ENCODE data around the gene FAM81A.
A peak's percentile ranks its signal among the peaks of the same experiment; 100 is the strongest.
"Not testable (repeated sequence)": the region's sequence is repeated elsewhere in the genome, so short reads cannot be mapped to it uniquely, and the experiment has no call there.

The FAM81A gene

DNA sequence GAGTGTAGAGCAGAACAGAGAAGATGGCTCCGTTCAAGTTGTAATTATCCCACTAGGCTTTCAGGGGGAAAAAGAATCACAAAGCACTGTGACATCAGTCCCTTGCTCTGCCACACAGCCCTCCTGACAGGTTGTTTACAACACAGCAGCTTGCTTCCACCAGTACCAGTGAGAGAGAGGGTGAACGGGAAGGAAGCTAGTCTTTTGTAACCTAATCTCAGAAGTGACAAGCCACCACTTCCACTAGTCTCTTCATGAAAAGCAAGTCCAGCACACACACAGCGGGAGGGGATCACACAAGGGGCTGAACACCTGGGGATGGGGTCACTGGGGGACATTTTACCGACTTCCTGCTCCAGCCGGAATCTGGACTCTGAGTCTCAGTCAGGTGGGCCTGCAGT is 86.3 kb downstream of the FAM81A start:
- Histone ChIP-seq H3K36me3 (ENCODE audit: control insufficient read depth in 2 of 2, insufficient read depth in 2 of 2, low read length in 2 of 2) (no peaks in the 10 kb centered on the region), H3K27me3 (ENCODE audit: control insufficient read depth in 1 of 2, insufficient read depth in 2 of 2, low read length in 2 of 2) (no peaks in the 10 kb centered on the region), H3K27ac (ENCODE audit: low read length) (no peak overlapping the region), H3K4me3 (ENCODE audit: low read length in 2 of 2) (no peak overlapping the region), H3K4me1 (ENCODE audit: control insufficient read depth, insufficient read depth, low read length) (peaks cover 2% of the 10 kb centered on the region), H3K9me3 (ENCODE audit: control insufficient read depth in 2 of 2, low read length in 2 of 2) (no peaks in the 10 kb centered on the region), H3K9ac (ENCODE audit: low read length in 2 of 2) (no peak overlapping the region)

DNA sequence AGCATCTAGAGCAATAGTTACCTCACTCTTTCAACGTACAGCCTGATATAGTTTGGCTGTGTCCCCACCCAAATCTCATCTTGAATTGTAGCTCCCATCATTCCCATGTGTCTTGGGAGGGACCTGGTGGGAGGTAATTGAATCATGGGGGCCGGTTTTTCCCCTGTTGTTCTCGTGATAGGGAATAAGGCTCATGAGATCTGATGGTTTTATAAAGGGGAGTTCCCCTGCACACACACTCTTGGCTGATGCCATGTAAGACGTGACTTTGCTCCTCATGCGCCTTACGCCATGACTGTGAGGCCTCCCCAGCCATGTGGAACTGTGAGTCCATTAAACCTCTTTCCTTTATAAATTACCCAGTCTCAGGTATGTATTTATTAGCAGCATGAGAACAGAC is 88.5 kb downstream of the FAM81A start:
- not testable (repeated sequence) for H3K27ac ChIP-seq (ENCODE audit: low read length); H3K36me3 ChIP-seq (ENCODE audit: control insufficient read depth in 2 of 2, insufficient read depth in 2 of 2, low read length in 2 of 2); H3K9me3 ChIP-seq (ENCODE audit: control insufficient read depth in 2 of 2, low read length in 2 of 2); H3K9ac ChIP-seq (ENCODE audit: low read length in 2 of 2); H3K27me3 ChIP-seq (ENCODE audit: control insufficient read depth in 1 of 2, insufficient read depth in 2 of 2, low read length in 2 of 2); H3K4me1 ChIP-seq (ENCODE audit: control insufficient read depth, insufficient read depth, low read length); H3K4me3 ChIP-seq (ENCODE audit: low read length in 2 of 2)

DNA sequence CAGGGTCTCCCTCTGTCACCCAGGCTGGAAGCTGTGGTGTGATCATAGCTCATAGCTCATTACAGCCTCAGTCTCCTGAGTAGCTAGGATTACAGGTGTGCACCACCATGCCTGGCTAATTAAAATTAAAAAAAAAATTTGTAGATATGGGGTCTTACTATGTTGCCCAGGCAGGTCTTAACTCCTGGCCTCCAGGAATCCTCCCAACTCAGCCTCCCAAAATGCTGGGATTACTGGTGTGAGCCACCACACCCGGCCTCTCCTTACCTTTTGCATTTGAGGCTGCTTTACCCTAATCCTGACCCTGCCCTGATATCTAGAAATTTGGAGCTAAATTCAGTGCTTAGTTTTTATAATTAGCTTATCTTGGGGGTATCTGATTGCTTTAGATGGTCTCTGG is 90.4 kb downstream of the FAM81A start:
- H3K27me3 ChIP-seq (ENCODE audit: control insufficient read depth in 1 of 2, insufficient read depth in 2 of 2, low read length in 2 of 2) = peaks cover 0 to 4% of the 10 kb centered on the region in 2 donors
- peaks cover 2% of the 10 kb centered on the region for H3K4me1 ChIP-seq (ENCODE audit: control insufficient read depth, insufficient read depth, low read length)
- H3K36me3 ChIP-seq (ENCODE audit: control insufficient read depth in 2 of 2, insufficient read depth in 2 of 2, low read length in 2 of 2) = no peaks in the 10 kb centered on the region
- H3K9ac ChIP-seq (ENCODE audit: low read length in 2 of 2) = no peak overlapping the region
- no peak overlapping the region for H3K4me3 ChIP-seq (ENCODE audit: low read length in 2 of 2)
- H3K9me3 ChIP-seq (ENCODE audit: control insufficient read depth in 2 of 2, low read length in 2 of 2) = no peaks in the 10 kb centered on the region
- no peak overlapping the region for H3K27ac ChIP-seq (ENCODE audit: low read length)

DNA sequence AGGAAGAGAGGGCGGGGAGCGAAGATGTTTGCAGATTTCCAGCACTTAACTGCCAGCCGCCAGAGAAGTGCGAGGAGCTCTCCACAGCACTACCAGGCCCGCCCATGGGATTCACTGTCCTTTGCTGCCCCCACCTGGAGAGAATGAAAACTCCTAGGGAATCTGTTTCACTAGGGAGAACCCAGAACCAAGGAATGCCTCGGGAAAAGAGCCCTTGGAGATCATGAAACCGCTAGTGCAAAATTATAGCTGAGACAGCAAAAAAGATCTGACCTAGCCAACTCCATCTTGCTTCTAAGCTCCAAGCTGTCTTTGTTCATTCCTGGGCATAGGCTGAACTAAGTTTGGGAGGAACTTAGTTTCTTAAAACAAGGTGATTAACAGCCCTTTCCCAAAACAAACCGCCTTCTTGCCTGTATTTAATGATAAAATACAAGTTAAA is 91.0 kb downstream of the FAM81A start:
- peaks cover 2% of the 10 kb centered on the region for H3K4me1 ChIP-seq (ENCODE audit: control insufficient read depth, insufficient read depth, low read length)
- no peak overlapping the region for H3K4me3 ChIP-seq (ENCODE audit: low read length in 2 of 2)
- H3K27me3 ChIP-seq (ENCODE audit: control insufficient read depth in 1 of 2, insufficient read depth in 2 of 2, low read length in 2 of 2) = peaks cover 0 to 4% of the 10 kb centered on the region in 2 donors
- no peaks in the 10 kb centered on the region for H3K9me3 ChIP-seq (ENCODE audit: control insufficient read depth in 2 of 2, low read length in 2 of 2)
- no peak overlapping the region for H3K9ac ChIP-seq (ENCODE audit: low read length in 2 of 2)
- no peaks in the 10 kb centered on the region for H3K36me3 ChIP-seq (ENCODE audit: control insufficient read depth in 2 of 2, insufficient read depth in 2 of 2, low read length in 2 of 2)
- no peak overlapping the region for H3K27ac ChIP-seq (ENCODE audit: low read length)

DNA sequence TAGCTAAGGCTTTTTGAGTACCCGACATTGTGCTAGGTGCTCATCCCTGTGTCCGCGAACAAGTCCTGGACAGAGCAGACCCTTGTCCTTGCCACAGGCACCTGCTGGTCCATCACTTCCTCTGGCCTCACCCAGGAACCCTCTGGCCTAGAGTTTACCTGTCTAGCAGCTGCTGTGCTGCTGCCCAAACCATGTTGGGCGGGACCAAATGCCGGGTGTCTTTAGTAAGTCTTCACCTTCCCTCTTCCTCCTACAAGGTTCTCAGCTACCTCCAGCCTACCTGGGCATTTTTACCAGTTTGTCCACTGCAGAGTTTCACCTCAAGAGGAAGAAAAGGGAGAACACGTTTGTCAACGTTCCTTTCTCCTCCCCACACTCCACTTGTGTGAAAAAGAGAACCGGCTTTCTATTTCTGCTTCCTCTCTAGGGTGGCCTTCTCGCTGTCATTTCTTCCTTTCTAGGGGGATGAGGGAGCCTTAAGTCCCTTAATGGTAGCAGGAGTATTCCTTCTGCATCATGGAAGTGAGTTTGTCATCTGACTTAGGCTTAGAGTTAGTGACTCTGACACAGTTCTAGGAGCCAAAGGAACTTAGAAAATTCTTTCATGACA is 93.2 kb downstream of the FAM81A start:
- no peak overlapping the region for H3K27ac ChIP-seq (ENCODE audit: low read length)

DNA sequence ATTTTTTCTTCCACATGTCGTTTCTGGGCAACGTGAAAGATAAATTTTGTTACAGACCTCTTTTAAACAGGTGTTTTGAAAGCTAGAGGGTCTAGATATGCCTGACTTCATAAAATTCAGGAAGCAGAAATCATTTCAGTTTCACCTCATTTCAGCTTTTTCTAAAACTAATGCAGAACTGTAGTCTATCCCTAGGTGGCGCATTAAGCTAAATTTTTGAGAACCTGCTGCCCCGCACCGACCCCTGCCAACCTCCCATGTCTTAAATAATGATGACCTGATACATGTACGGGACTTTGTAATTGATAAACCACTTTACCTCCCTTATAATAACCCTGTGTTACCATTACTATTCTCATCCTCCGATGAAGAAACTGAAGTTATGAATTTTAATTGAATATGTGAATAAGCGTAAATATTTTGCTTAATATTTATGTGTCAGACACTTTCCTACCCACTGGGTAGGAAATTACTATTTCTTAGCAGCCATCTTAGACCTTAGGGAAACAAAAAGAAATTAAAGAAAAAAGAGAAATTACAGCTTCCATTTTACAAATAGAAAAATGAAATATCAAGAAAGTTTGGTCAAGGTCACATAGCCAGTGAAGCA is 94.9 kb downstream of the FAM81A start:
- Histone ChIP-seq H3K9ac (ENCODE audit: low read length in 2 of 2) (peak overlapping the region in 1 of 2 donors; percentile 15), H3K27me3 (ENCODE audit: control insufficient read depth in 1 of 2, insufficient read depth in 2 of 2, low read length in 2 of 2) (peaks cover 0 to 4% of the 10 kb centered on the region in 2 donors), H3K27ac (ENCODE audit: low read length) (no peak overlapping the region), H3K4me3 (ENCODE audit: low read length in 2 of 2) (no peak overlapping the region), H3K4me1 (ENCODE audit: control insufficient read depth, insufficient read depth, low read length) (peaks cover 2% of the 10 kb centered on the region), H3K9me3 (ENCODE audit: control insufficient read depth in 2 of 2, low read length in 2 of 2) (no peaks in the 10 kb centered on the region), H3K36me3 (ENCODE audit: control insufficient read depth in 2 of 2, insufficient read depth in 2 of 2, low read length in 2 of 2) (no peaks in the 10 kb centered on the region)

More for the DNA sequence above, 93.2 kb downstream of the FAM81A start:
- no peak overlapping the region for H3K9ac ChIP-seq (ENCODE audit: low read length in 2 of 2)
- H3K4me3 ChIP-seq (ENCODE audit: low read length in 2 of 2) = no peak overlapping the region
- no peaks in the 10 kb centered on the region for H3K9me3 ChIP-seq (ENCODE audit: control insufficient read depth in 2 of 2, low read length in 2 of 2)
- H3K36me3 ChIP-seq (ENCODE audit: control insufficient read depth in 2 of 2, insufficient read depth in 2 of 2, low read length in 2 of 2) = no peaks in the 10 kb centered on the region
- H3K27me3 ChIP-seq (ENCODE audit: control insufficient read depth in 1 of 2, insufficient read depth in 2 of 2, low read length in 2 of 2) = peaks cover 0 to 4% of the 10 kb centered on the region in 2 donors
- H3K4me1 ChIP-seq (ENCODE audit: control insufficient read depth, insufficient read depth, low read length) = peaks cover 2% of the 10 kb centered on the region

DNA sequence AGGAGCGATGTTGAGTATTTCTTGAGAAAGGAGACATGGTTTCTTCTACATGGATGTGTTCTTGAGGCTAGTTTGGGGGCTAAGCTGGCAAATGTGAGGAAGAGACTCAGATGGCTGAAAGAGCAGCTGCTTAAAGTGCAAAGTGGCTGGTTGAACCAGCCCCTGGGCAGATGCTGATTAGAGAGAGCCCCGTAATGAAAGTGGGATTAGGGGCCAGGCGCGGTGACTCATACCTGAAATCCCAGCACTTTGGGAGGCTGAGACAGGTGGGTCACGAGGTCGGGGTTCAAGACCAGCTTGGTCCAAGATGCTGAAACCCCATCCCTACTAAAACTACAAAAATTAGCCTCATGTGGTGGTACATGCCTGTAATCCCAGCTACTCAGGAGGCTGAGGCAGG is 98.6 kb downstream of the FAM81A start:
- Histone ChIP-seq H3K4me1 (ENCODE audit: control insufficient read depth, insufficient read depth, low read length) (no peaks in the 10 kb centered on the region), H3K36me3 (ENCODE audit: control insufficient read depth in 2 of 2, insufficient read depth in 2 of 2, low read length in 2 of 2) (no peaks in the 10 kb centered on the region), H3K27me3 (ENCODE audit: control insufficient read depth in 1 of 2, insufficient read depth in 2 of 2, low read length in 2 of 2) (peaks cover 0 to 4% of the 10 kb centered on the region in 2 donors), H3K4me3 (ENCODE audit: low read length in 2 of 2) (no peak overlapping the region), H3K27ac (ENCODE audit: low read length) (no peak overlapping the region), H3K9ac (ENCODE audit: low read length in 2 of 2) (no peak overlapping the region), H3K9me3 (ENCODE audit: control insufficient read depth in 2 of 2, low read length in 2 of 2) (no peaks in the 10 kb centered on the region)

DNA sequence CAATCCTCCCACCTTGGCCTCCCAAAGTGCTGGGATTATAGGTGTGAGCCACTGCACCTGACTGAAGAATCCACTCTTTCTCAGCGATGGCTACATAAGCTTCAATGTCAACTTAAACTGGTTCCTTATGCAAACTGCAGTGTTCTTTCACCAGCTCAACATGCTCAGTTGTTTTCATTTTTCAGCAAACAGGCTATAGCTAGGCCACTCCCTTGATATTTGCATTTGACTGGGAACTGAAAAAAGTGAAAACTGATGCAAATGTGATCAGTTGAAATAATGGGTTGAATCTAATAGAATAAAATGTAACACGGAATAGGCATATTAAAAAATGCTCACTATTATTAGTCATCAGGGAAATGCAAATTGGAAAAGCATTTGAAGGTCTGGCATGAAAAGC is 99.4 kb downstream of the FAM81A start:
- Histone ChIP-seq H3K9me3 (ENCODE audit: control insufficient read depth in 2 of 2, low read length in 2 of 2) (no peaks in the 10 kb centered on the region), H3K9ac (ENCODE audit: low read length in 2 of 2) (no peak overlapping the region), H3K27me3 (ENCODE audit: control insufficient read depth in 1 of 2, insufficient read depth in 2 of 2, low read length in 2 of 2) (peaks cover 0 to 3% of the 10 kb centered on the region in 2 donors), H3K4me3 (ENCODE audit: low read length in 2 of 2) (no peak overlapping the region), H3K36me3 (ENCODE audit: control insufficient read depth in 2 of 2, insufficient read depth in 2 of 2, low read length in 2 of 2) (no peaks in the 10 kb centered on the region), H3K4me1 (ENCODE audit: control insufficient read depth, insufficient read depth, low read length) (no peaks in the 10 kb centered on the region), H3K27ac (ENCODE audit: low read length) (no peak overlapping the region)

DNA sequence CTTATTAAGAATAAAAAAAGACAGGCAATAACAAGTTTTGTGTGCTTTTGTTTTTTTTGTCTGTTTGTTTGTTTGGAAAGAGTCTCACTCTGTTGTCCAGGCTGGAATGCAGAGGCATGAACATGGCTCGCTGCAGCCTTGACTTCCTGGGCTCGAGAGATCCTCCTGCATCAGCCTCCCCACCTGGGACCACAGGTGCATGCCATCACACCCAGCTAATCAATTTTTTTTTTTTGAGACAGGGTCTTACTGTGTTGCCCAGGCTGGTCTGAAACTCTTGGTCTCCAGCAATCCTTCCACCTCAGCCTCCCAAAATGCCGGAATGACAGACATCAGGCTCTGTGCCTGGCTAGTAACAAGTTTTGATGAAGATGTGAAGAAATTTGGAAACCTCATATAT is 100.5 kb downstream of the FAM81A start:
- no peak overlapping the region for H3K4me3 ChIP-seq (ENCODE audit: low read length in 2 of 2)
- peaks cover 0 to 2% of the 10 kb centered on the region in 2 donors for H3K27me3 ChIP-seq (ENCODE audit: control insufficient read depth in 1 of 2, insufficient read depth in 2 of 2, low read length in 2 of 2)
- no peak overlapping the region for H3K27ac ChIP-seq (ENCODE audit: low read length)
- H3K9ac ChIP-seq (ENCODE audit: low read length in 2 of 2) = no peak overlapping the region
- no peaks in the 10 kb centered on the region for H3K4me1 ChIP-seq (ENCODE audit: control insufficient read depth, insufficient read depth, low read length)
- H3K9me3 ChIP-seq (ENCODE audit: control insufficient read depth in 2 of 2, low read length in 2 of 2) = no peaks in the 10 kb centered on the region
- H3K36me3 ChIP-seq (ENCODE audit: control insufficient read depth in 2 of 2, insufficient read depth in 2 of 2, low read length in 2 of 2) = no peaks in the 10 kb centered on the region

DNA sequence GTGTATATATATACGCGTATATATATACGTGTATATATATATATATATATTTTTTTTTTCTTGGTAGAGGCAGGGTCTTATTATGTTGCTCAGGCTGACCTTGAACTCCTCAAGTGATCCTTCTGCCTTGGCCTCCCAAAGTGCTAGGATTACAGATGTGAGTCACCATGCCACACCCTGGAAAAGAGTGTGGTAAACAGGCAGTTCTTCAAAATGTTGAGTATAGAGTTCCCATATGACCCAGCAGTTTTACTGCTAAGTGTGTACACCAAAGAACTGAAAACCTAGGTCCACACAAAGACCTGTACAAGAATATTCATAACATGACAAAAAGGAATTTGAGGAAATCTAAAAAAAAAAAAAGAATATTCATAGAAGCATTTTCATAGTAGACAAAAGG is 101.8 kb downstream of the FAM81A start:
- H3K4me1 ChIP-seq (ENCODE audit: control insufficient read depth, insufficient read depth, low read length) = no peaks in the 10 kb centered on the region
- no peaks in the 10 kb centered on the region for H3K9me3 ChIP-seq (ENCODE audit: control insufficient read depth in 2 of 2, low read length in 2 of 2)
- H3K36me3 ChIP-seq (ENCODE audit: control insufficient read depth in 2 of 2, insufficient read depth in 2 of 2, low read length in 2 of 2) = no peaks in the 10 kb centered on the region
- no peak overlapping the region for H3K9ac ChIP-seq (ENCODE audit: low read length in 2 of 2)
- H3K27ac ChIP-seq (ENCODE audit: low read length) = no peak overlapping the region
- H3K4me3 ChIP-seq (ENCODE audit: low read length in 2 of 2) = no peak overlapping the region
- H3K27me3 ChIP-seq (ENCODE audit: control insufficient read depth in 1 of 2, insufficient read depth in 2 of 2, low read length in 2 of 2) = peaks cover 0 to 2% of the 10 kb centered on the region in 2 donors

DNA sequence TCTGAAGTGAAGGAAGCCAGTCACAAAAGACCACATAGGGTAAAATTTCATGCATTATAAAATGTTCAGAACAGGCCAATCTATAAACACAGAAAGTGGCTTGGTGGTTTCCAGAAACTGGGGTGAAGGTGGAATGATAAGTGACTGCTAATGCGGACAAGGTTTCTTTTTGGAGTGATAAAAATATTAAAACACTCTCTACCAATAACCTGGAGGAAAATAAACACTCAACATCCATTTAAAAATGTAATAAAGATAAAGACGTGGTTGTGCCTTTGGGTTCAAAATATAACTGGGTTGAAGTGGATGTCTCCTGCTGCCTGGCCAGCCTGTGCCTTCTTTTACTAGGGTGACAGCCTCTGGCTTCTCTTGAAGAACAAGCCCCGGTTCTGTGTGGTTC is 102.7 kb downstream of the FAM81A start:
- Histone ChIP-seq H3K27ac (ENCODE audit: low read length) (no peak overlapping the region), H3K4me1 (ENCODE audit: control insufficient read depth, insufficient read depth, low read length) (no peaks in the 10 kb centered on the region), H3K36me3 (ENCODE audit: control insufficient read depth in 2 of 2, insufficient read depth in 2 of 2, low read length in 2 of 2) (no peaks in the 10 kb centered on the region), H3K9ac (ENCODE audit: low read length in 2 of 2) (no peak overlapping the region), H3K4me3 (ENCODE audit: low read length in 2 of 2) (no peak overlapping the region), H3K9me3 (ENCODE audit: control insufficient read depth in 2 of 2, low read length in 2 of 2) (no peaks in the 10 kb centered on the region), H3K27me3 (ENCODE audit: control insufficient read depth in 1 of 2, insufficient read depth in 2 of 2, low read length in 2 of 2) (peaks cover 0 to 2% of the 10 kb centered on the region in 2 donors)
